Measurements from ENCODE around the gene WNT7B.

The WNT7B gene

GRCh38 chr22:45995405-45996101, 18.6 kb upstream of the WNT7B start:
- no peak for DNase-seq

DNA sequence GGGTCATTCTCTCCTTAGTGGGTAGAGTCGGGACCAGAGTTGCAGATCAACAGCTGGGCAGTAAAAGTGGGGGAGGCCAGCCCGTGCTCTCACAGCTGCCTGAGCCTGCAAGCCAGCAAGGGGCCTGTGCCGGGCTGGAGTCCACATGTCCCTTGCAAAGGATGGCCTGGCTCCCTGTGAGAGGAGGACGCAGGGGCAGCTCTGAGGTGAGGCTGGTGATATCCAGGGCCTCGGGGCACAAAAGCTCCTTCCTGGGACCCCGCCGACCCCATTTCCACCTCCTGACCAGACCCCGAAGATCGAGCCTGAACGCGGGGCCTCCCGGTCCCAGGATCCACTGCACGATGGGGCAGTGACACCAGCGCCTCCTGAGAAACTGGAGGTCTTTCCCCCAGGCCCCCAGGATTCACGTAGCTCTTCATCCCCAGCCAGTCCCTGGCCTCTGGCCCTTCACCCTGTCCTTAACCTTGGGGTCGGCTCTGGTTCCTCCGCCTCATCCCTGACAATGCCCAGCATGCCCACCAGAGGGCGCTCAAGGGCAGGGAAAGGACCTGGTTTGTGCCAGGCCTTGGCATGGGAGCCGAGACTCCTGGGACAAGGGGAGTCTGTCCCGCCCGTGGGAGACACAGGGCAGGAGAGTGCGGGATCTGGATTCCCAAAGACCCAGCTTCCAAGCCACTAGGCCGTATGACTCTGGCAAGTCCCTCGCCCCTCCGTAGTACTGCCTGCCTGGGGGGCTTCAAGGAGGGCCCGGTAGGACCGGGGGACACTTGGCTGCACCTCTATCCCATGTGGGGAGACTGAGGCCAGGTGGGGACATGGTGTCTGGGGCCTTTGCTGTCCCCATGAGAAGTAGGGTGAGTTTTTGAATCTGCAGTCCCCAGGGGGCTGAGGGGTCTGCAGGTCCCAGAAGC, 17.8 kb upstream of the WNT7B start:
- DNase-seq: peak; percentile 70

DNA sequence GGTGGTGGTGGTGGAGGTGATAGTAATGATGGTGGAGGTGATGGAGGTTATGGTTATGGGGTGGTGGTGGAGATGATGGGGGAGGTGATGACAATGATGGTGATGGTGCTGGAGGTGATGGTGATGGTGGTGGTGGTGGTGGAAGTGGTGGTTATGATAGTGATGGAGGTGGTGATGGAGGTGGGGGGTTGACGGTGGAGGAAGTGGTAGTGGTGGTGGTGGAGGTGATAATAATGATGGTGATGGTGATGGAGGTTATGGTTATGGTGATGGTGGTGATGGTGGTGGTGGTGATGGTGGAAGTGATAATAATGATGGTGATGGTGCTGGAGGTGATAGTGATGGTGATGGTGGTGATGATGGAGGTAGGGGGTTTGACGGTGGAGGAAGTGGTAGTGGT, 16.9 kb upstream of the WNT7B start:
- no peak for DNase-seq

GRCh38 chr22:45993143-45993692, 16.3 kb upstream of the WNT7B start:
- DNase-seq: no peak

- DNase-seq: no peak
Observed at GRCh38 chr22:45992737-45993136, 15.8 kb upstream of the WNT7B start.

GRCh38 chr22:45991098-45991497, 14.1 kb upstream of the WNT7B start:
- DNase-seq: no peak

GRCh38 chr22:45987136-45987861, 10.3 kb upstream of the WNT7B start:
- DNase-seq: no peak

GRCh38 chr22:45984316-45984916, 7.5 kb upstream of the WNT7B start:
- DNase-seq: no peak

DNA sequence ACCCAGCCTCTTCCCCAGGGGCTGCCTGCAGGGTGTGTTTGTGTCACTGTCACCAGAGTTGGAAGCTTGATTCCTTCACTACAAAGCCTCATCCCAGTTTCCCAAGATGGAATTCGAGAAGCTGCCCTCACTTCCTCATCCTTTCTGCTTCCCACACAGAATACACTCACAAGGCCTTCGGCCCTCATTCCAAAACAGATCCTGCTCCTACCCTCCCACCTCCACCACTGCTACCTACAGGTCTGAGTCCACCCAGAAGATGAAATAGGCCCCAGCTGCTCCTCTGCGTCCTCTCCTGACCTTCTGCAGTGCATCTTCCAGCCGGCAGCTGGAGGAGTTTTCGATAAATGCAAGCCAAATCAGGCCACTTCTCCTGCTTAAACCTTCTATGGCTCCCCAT, 6.8 kb upstream of the WNT7B start:
- no peak for DNase-seq

- DNase-seq: no peak
Observed at GRCh38 chr22:45980761-45981160, 3.8 kb upstream of the WNT7B start.

GRCh38 chr22:45980268-45980570, 3.3 kb upstream of the WNT7B start:
- no peak for DNase-seq

DNA sequence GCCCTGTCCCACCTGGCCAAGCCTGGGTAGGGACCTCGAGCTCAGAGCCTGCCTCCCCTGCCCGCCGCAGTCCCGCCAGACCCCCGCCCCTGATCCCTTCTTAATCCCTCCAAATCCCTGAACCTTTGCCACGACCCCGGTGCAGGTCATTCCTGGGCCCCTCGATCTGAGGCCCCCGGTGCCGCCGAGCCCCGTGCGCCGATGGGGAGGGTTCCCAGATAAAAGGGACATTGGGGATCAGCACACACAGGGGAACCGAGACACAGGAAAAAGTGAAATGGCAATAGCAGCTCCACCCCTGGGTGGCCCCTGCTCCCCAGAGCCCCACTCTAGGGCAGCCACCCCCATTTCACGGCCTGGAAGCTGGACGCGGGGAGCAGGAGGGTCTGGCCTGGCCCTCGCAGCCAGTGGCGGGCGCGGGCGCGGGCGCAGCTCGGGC, 1.3 kb upstream of the WNT7B start:
- no peak for DNase-seq

DNA sequence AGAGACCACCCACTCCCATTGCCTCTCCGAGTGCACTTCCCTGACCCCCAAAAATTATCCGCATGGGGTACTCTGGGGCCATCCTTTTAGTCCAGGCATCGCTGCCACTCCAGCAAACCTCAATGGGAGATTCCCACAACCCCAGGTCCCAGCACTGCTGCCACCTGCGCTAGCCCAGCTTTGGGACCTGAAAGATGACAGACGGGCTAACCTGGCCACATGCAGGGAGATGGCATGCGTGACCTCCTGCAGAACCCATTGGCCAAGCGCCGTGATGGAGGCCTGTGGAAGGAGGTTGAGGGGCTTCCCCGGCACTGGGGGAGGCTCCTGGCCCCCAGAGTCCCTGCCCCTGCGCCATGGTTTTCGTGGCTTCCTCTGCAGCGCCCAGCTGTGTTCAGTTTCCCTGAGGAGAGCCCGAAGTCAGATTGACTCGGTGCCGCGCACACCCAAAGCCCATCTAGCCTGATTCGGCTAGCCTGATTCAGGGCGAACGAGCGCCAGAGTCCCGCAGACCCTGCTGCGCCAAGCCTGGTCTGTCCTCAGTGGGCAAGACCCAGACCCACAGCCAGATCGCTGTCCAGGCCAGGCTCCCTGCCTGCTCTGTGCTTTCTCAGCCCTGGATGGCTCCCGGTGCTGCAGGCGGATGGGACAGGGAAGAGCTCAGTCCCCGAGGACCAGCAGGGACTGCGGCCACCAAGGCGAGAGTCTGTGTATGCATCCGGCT, 751 bp upstream of the WNT7B start:
- DNase-seq: no peak

DNA sequence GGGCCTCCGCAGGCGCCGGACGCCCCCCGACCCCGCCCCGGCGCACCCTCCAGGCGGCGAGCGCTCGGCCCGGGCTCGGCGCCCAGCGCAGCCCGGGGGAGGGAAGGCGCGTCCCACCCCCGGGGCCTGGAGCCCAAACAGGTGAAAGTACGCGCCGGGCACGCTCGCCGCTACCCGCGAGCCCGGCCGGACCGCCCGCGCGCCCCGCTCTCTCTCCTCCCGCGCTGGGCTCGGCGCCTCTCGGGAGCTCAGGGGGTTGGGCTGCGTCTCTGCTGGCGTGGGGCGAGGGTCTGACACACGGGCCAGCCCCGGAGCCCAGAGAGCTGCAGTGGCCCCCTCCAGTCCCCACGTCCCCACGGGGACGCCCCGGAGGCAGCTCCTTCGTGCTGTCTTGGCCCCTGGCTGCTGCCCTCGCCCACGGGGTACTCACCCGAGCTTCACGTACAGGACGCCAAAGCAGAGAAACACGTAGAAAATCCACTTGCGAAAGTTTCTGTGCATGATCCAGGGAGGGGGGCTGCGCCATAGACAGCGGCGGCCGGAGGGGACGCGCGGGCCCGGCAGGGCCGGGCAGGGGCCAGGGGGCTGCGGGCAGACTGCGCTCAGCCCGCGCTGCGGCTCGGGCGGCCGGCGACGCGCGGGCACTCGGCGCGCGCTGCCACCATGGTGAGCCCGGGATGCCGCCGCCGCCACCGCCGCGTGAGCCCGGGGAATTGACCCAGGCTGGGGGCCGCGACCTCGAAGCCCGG, 534 bp downstream of the WNT7B start:
- no peak for DNase-seq

DNA sequence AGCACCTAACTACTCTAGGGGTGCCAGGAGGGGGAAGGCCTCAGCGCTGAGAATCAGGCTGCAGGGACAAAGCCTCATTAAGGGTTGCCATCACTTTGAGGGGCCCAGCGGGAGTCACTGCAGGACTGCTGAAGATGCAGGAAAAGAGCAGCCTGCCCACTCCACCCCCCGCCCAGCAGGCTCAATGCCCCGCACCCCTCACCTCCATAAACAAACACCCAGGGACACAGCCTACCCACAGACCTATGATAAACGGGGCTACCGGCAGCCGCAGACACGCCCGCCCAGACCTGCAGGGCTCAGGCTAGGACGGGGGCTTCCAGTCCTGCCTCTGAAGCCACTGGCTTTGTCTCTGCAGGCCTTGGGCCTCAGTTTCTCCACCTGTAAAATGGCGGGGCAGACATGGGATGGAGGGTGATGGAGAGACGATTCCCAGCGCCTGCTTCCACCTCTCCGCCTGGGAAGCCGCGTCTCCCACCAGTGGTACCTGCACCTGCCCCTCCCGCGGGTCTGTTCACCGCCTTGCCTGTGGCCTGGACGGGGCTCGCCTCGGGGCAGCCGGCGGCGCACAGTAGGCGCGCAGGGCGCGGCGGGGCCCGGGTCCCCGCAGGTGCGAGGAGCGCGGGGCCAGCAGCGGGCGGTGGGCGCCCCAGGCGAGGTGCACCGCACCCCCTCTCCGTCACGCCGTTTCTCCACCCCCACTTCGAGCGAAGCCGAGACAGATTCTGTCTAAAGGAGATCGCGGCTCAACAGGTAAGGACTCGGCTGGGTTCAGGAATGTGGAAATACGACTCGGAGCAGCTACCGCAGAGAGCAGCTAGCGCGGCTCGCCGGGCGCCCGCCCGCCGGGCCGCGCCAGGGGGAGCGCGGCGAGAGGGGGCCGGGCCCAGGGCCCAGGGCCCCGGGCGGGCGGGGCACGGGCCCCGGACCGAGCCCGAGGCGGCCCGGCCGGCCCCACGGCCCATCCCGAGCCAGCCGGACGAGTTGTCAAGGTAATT, 1.5 kb downstream of the WNT7B start:
- no peak for DNase-seq

DNA sequence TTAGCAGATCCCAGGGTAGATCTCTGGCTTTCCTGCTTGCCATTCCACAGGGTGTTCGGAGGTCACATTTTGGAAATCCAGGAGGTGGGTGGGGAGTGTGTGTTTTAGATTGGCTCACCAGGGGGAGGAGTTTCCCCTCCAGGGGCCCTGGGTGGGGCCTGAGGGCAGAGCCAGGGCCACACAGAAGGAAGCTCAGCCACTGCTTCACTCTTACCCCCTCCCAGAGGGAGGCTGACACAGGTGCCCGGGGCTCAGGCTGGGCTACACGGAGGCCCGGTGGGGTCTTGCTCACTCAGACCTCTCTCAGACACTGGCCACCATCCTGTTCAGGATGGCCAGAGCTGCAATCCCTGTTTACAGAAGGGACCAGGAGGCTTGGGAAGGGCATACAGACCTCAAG, 2.5 kb downstream of the WNT7B start:
- DNase-seq: no peak

- DNase-seq: no peak
Observed at GRCh38 chr22:45972889-45973253, 4.1 kb downstream of the WNT7B start.

- DNase-seq: no peak
Observed at GRCh38 chr22:45972091-45972888, 4.7 kb downstream of the WNT7B start.

DNA sequence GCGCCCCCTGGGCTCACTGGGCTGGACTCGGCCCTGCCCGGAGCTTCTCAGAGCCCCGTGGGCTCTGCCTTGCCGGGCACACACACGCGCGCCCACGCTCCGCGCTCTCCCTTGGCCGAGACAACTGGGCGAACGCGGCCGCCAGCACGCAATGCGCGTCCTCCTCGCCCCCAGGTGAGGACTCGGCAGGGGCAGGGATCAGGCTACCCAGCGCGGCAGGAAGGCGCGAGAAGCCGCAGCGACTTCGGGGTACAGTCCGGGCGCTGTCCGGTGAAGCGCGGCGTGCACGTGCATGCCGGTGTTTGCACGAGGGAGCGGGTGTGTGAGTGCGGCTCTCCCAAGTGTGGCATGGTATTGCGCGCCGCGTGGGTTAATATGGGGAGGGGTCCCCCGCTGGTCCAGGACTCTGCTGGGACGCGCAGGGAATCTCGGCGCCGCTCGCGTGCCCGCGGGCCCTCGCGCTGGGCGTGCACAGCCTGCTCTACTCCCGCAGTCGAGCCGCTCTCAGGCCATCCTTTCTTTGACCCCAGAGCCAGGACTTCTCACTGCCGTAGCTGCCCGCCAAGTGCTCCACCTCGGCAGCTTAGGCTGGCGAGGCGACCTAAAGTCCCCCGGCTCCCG, 5.4 kb downstream of the WNT7B start:
- no peak for DNase-seq
